Immature natural killer cell (primary cell): ENCODE measurements around the gene PRUNE2. TPM values are rescaled to one million over a fixed set of nuclear protein-coding genes. Genes with fewer than 3 reads are reported as not detected.

Experiments
- DNase-seq, 3 donors: peaks; one replicate each; pipeline ENCODE4 v3.0.0; 2022; ENCODE audit warnings: mixed read lengths in 1 of 3
- H3K27ac Mint-ChIP-seq, 6 donors: one replicate each; pipeline ENCODE4 v1.8.0; 2020; ENCODE audit warnings: mixed read lengths in 6 of 6, mild to moderate bottlenecking in 5 of 6, inconsistent platforms in 4 of 6, moderate library complexity in 3 of 6
- H3K27me3 Mint-ChIP-seq, 3 donors: one replicate each; pipeline ENCODE4 v1.8.0; 2020 to 2021; ENCODE audit warnings: low read depth in 3 of 3, mild to moderate bottlenecking in 3 of 3, mixed read lengths in 3 of 3, moderate library complexity in 3 of 3, inconsistent platforms in 1 of 3
- H3K36me3 Mint-ChIP-seq, 3 donors: one replicate each; pipeline ENCODE4 v1.8.0; 2020; ENCODE audit warnings: mixed read lengths in 3 of 3, inconsistent platforms in 2 of 3, mild to moderate bottlenecking in 2 of 3
- H3K4me1 Mint-ChIP-seq, 2 donors: one replicate each; pipeline ENCODE4 v1.8.0; 2020; ENCODE audit warnings: inconsistent platforms in 2 of 2, mild to moderate bottlenecking in 2 of 2, mixed read lengths in 2 of 2, moderate library complexity in 1 of 2
- H3K4me3 Mint-ChIP-seq, 5 donors: one replicate each; pipeline ENCODE4 v1.8.0; 2020; ENCODE audit warnings: mild to moderate bottlenecking in 5 of 5, mixed read lengths in 5 of 5, inconsistent platforms in 3 of 5, moderate library complexity in 3 of 5
- H3K9me3 Mint-ChIP-seq, 6 donors: one replicate each; pipeline ENCODE4 v1.8.0; 2020; ENCODE audit warnings: mild to moderate bottlenecking in 6 of 6, mixed read lengths in 6 of 6, inconsistent platforms in 4 of 6, moderate library complexity in 3 of 6
- polyA plus RNA-seq, 3 donors: library from polyadenylated mRNA; unstranded; fragments of 300-500 nt; fragmentation: Illumina TruSeq; gene quantifications; one replicate each; pipeline ENCODE4 v1.2.3, GENCODE V29; 2021

The PRUNE2 gene
- polyA plus RNA-seq, 3 donors from 2014 or later = 0.11 to 0.24 TPM; not detected in 1

DNA sequence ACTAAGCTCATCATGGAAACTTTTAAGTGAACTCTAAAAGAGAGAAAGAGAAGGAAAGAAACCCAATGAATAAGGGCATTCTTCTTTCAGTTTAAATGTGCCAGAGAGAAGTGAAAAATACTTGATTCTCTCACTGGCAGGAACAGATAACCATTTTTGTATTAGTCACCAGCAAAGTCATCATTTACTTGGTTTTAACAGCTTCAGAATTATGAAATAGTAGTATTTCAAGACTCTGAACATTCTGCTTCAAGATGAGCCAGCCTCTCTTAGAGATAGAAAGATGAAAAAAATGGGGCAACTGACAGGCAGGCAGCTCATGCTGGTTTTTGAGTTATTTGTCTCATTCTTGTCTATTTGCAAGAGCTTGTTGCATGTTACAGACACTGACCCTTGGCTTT lies 343.4 kb downstream of the PRUNE2 start:
- peaks cover 0 to 1% (median 0%) of the 10 kb centered on the region in 3 donors for H3K27me3 Mint-ChIP-seq

DNA sequence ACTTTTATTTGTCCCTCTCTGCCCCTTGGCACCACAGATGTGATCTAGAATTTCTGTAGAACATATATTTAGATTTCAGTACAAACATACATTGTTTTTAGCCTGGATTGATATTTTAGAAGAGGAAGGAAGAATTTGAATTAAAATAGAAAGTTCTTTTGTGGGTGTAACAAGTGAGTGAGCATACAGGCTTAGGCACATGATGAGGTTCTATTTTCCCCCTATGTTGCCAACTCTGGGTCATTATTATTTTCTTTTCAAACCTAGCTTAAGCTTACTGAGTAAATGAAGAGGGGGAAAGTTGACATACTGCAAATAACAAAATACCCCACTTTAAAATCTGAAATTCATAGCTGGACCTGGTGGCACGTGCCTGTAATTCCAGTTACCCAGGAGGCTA lies 344.0 kb downstream of the PRUNE2 start:
- H3K27ac Mint-ChIP-seq = peak overlapping the region in 2 of 6 donors; percentile 12 to 42
- peaks cover 0 to 1% (median 0%) of the 10 kb centered on the region in 3 donors for H3K27me3 Mint-ChIP-seq
- no peak overlapping the region for H3K4me3 Mint-ChIP-seq
- peaks cover 0 to 7% (median 6%) of the 10 kb centered on the region in 3 donors for H3K36me3 Mint-ChIP-seq
- no peak for DNase-seq
- H3K9me3 Mint-ChIP-seq = no peaks in the 10 kb centered on the region
- H3K4me1 Mint-ChIP-seq = peaks cover 20 to 29% of the 10 kb centered on the region in 2 donors

More for the DNA sequence above, 343.4 kb downstream of the PRUNE2 start:
- Mint-ChIP-seq H3K4me1 (peaks cover 20 to 32% of the 10 kb centered on the region in 2 donors), H3K36me3 (peaks cover 0 to 10% (median 6%) of the 10 kb centered on the region in 3 donors), H3K27ac (peak overlapping the region in 4 of 6 donors; percentile 21 to 45 (median 32)), H3K4me3 (peak overlapping the region in 2 of 5 donors; percentile 14 to 36), H3K9me3 (no peaks in the 10 kb centered on the region)
- no peak for DNase-seq

Other genes with a start within 250 kb of the PRUNE2 start
- not detected for gene PCA3, start 141.7 kb downstream of the PRUNE2 start, polyA plus RNA-seq
- gene FOXB2, start 113.5 kb upstream of the PRUNE2 start, polyA plus RNA-seq = not detected